Measurements from ENCODE around the gene MMP23B.

The MMP23B gene

GRCh38 chr1:1602968-1603506, 28.9 kb upstream of the MMP23B start:
- no peak for DNase-seq (ENCODE audit: low read depth)

GRCh38 chr1:1603671-1604373, 28.2 kb upstream of the MMP23B start:
- DNase-seq (ENCODE audit: low read depth): no peak

GRCh38 chr1:1604374-1605033, 27.5 kb upstream of the MMP23B start:
- DNase-seq (ENCODE audit: low read depth): no peak

GRCh38 chr1:1605034-1605591, 26.9 kb upstream of the MMP23B start:
- DNase-seq (ENCODE audit: low read depth): no peak

- no peak for DNase-seq (ENCODE audit: low read depth)
Measured at GRCh38 chr1:1605724-1606123, 26.2 kb upstream of the MMP23B start.

GRCh38 chr1:1606232-1606631, 25.7 kb upstream of the MMP23B start:
- DNase-seq (ENCODE audit: low read depth): no peak

- DNase-seq (ENCODE audit: low read depth): no peak
Measured at GRCh38 chr1:1609822-1610485, 22.0 kb upstream of the MMP23B start.

- DNase-seq (ENCODE audit: low read depth): no peak
Measured at GRCh38 chr1:1610796-1611195, 21.2 kb upstream of the MMP23B start.

- DNase-seq (ENCODE audit: low read depth): no peak
Measured at GRCh38 chr1:1612104-1612400, 19.9 kb upstream of the MMP23B start.

- no peak for DNase-seq (ENCODE audit: low read depth)
Measured at GRCh38 chr1:1613509-1614082, 18.4 kb upstream of the MMP23B start.

- DNase-seq (ENCODE audit: low read depth): peak; percentile 12
Measured at GRCh38 chr1:1614204-1614953, 17.6 kb upstream of the MMP23B start.

- DNase-seq (ENCODE audit: low read depth): no peak
Measured at GRCh38 chr1:1614954-1615255, 17.1 kb upstream of the MMP23B start.

- peak; percentile 94 for DNase-seq (ENCODE audit: low read depth)
Measured at GRCh38 chr1:1615256-1616044, 16.5 kb upstream of the MMP23B start, which contains the start of gene MIB2. Gene MIB2 (plus strand): TSS chr1:1615500. CDS start chr1:1623453, 7,953 bp downstream.

GRCh38 chr1:1616045-1616790, 15.8 kb upstream of the MMP23B start:
- DNase-seq (ENCODE audit: low read depth): no peak

GRCh38 chr1:1616838-1617237, 15.1 kb upstream of the MMP23B start:
- no peak for DNase-seq (ENCODE audit: low read depth)

- no peak for DNase-seq (ENCODE audit: low read depth)
Measured at GRCh38 chr1:1617516-1617915, 14.5 kb upstream of the MMP23B start.

- DNase-seq (ENCODE audit: low read depth): no peak
Measured at GRCh38 chr1:1617925-1618324, 14.0 kb upstream of the MMP23B start.

GRCh38 chr1:1618396-1619068, 13.4 kb upstream of the MMP23B start:
- DNase-seq (ENCODE audit: low read depth): no peak

- DNase-seq (ENCODE audit: low read depth): no peak
Measured at GRCh38 chr1:1619917-1620361, 12.0 kb upstream of the MMP23B start.

All from fibroblast of the conjunctiva (primary cell).